GM21526 (cell line): Measurements from ENCODE around the gene BLCAP.
"Not testable (repeated sequence)": the region's sequence is repeated elsewhere in the genome, so short reads cannot be mapped to it uniquely, and the experiment has no call there.

Experiments used
- ATAC-seq: cut with Tn5 transposase; IDR thresholded peaks from one replicate; pipeline ENCODE4 v1.9.1; 2021; ENCODE audit warnings: moderate library complexity; ENCODE audit not compliant: unreplicated experiment, low FRiP score

BLCAP gene

DNA sequence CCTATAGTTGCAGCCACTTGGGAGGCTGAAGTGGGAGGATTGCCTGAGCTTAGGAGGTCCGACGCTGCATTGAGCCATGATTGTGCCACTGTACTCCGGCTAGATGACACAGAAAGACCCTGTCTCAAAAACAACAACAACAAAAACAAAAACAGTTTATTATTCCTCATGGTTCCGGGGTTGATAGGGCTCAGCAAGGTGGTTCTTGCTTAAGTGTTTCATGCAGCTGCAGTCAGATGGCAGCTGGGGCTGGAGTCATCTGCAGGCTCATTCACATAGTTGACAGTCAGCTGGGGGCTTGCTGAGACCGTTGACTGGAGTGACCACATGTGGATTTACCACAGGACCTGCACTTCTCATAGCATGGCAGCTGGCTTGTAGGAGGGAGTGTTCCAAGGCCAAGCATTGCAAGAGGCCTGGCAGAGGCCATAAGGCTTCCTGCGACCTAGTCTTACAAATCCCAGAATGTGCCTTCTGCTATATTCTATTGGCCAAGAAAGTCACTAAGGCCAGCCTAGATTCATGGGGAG, 35.5 kb downstream of the BLCAP start:
- no peak for ATAC-seq

DNA sequence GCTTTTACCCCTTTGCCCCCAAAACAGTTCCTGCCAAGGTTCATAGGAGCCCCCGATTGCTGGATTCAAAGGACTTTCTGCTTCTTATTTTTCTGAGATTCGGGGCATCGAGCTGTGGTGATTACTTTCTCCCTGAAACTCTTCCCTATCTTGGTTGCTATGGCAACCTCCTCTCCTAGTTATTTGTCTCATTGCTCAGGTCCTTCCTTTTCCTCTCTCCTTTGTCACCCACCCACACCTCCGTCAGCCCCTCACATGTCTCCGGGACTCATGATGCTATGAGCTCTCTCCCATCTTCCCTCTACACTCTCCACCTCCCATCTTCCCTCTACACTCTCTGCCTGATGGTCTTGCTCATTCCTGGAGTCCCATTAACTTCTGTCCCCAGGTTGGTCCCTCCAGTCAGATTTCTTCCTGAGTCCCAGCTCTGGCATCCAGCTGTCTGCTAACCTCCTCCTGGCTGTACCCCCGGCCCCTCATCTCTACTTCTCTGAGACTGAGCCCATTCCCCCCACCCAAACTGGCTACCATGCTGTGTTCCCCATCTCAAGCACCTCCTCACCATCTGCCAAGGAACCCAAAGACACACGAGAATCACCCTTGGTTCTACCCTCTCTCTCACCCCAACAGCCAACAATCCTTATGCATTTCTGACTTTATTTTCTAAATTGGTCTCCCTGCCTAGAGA, 36.9 kb downstream of the BLCAP start:
- ATAC-seq: no peak

DNA sequence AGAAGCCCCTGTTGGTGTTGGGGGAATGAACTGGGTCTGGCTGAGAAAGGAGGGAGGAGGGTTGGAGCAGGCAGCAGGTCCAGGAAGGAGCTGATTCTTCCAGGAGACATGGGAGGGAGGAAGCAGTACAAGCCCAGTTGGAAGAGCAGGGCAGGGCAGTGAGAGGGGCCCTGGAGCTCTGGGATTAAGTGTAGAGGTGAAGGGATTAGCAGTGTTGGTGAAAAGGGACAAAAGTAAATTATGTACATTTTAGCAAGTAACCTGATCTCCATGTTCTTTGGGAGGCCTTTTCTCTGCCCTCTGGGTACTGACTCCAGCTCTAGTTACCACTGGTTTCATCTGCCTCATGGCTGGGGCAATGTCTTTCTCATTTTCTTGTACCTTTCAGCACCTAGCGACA, 41.5 kb downstream of the BLCAP start:
- not testable (repeated sequence) for ATAC-seq

DNA sequence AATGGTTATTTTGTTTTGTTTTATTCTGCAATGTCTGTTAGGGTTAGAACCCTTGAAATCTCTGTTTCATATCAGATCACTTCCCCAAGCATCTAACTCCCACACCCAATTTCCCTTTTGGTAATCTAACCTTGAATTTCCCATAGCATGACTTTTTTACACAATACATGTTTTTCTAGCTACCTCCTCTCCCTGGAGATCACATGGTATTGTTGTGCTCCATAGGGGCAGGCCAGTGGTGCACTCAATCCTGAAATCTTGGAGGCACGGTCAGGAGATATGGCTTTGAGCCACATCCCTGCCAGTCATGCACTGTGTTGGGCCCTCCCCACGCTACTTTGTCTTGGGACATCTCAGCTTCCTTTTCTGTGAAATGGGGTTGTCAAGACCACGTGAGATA, 43.3 kb downstream of the BLCAP start:
- ATAC-seq: no peak

DNA sequence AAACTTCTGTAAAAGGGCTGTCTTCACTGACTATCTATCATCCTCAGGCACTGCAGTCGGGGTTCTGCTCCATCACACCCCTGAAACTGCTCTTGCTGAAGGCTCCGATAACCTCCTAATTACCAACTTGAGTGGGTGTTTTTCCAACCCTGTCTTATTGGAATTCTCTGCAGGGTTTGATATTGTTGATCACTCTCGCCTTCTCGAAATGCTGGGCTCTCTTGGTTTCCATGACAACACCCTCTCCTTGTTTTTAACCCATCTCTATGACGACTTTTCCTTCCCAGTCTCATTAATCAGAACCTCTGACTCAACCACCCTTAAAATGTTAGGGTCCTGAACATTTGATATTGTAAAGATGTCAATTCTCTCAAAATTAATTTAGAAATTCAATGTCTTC, 46.1 kb downstream of the BLCAP start:
- ATAC-seq: no peak

DNA sequence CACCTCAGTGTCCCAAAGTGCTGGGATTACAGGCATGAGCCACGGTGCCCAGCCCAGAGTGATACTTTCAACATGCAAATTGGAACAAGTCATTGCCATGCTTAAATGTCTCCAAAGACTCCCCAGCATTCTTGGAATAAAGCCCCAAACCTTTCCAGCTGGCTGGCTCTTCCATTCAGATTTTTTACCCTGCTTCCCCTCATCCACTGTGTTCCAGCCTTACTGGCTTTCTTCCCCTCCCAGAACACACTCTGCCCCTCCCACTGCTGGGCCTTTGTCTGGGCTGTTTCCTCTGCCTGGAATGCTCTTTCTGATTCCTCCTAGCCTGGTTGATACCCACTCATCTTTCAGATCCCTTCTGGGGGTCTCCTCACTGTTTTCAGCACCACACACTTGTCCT, 46.8 kb downstream of the BLCAP start:
- no peak for ATAC-seq

DNA sequence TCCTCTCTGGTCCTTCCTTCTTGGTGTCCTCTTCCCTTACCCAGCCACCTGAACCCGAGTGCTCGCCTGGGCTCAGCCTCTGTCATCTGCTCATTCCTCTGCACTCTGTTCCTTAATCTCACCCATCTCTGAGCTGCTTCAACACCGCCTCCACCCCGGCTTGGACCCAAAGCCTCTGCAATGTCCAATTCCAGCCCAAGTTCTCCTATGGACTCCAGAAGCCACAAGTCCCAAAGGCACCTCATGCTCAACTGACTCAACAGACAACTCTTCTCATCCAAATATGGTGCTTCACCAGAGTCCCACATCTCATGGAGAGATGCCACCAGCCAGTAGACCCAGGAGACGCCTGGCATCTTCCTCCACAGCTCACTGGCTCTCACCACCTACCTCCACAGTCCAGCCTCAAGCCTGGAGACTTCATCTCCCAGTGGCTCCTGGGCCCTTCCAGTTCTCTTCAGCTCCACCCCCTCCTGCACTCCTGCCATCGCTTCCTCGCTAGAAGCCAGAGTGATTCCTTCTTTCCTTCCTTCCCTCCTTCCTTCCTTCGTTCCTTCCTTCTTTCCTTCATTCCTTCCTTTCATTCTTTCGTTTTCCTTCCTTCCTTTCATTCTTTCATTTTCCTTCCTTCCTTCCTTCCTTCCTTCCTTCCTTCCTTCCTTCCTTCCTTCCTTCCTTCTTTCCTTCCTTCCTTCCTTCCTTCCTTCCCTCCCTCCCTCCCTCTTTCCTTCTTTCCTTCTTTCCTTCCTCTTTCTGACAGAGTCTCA, 47.6 kb downstream of the BLCAP start:
- no peak for ATAC-seq

DNA sequence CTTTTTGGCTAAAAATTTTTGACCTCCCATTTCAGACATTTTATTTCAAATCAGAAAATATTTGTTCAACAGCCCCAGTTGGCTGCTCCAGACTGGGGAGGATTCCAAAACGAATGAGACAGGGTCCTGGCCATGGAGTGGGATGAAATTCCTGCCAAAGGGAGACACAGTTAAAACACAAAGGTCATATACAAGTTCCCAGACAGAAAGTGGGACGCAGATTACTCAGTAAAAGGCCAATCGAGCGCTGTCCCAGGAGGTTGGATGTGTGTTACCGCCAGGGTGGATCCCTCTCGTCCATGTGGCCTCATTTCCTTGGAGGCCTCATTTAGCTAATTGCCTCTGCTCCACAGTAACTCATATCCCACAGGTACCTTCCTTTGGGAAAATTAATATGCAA, 48.4 kb downstream of the BLCAP start:
- ATAC-seq: no peak

DNA sequence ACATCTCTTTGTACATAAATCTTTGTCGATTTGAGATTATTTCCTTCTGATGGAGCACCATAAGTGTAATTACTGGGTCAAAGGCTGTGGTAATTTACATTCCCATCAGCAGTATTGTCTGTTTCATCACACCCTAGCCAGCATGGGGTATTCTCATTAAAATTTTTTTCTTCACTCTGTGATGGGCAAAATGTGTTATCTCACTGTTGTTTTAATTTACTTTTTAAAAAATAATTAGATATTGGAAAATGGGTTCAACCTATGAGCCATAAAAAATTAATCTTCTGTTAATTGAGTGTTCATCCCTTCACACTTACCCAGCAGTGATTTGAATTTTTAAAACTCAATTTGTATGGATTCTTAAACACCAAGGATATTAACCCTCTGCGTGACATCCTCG, 50.6 kb downstream of the BLCAP start:
- ATAC-seq: no peak

DNA sequence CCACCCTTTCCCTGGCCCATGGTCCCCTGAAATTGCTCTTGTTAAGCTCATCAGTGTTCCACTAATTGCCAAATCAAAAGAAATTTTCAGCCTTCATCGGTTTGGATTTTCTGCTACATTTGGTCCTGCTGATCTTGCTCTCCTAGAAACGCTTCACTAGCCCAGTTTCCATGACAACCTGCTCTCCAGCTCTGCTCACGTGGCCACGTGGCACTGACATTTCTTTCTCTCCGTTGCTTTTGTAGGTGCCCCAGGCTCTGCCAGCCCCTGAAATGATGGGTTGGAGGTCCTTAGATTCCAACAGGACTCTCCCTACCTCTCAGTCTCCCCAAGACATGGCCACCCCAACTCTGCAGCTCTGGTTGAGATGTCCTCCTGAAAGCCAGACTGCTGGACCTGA, 52.4 kb downstream of the BLCAP start:
- no peak for ATAC-seq

DNA sequence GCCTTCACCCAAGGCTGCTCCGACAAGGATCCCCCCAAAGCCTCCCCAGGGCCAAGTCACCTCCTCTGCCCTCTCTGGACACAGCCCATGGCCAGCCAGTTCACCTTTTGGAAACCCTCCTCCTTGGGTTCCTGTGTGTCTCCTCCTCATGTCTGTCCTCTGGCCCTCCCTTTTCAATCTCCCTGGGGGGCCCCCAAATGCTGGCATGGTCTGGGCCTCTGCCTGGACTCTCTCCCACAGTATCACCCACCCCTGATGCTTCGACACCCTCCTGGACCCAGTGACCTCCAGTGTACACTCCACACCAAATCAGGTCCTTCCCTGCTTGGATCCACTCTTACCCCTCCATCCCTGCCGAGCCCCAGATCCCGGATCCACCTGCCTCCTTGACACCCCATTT, 53.3 kb downstream of the BLCAP start:
- ATAC-seq: no peak

DNA sequence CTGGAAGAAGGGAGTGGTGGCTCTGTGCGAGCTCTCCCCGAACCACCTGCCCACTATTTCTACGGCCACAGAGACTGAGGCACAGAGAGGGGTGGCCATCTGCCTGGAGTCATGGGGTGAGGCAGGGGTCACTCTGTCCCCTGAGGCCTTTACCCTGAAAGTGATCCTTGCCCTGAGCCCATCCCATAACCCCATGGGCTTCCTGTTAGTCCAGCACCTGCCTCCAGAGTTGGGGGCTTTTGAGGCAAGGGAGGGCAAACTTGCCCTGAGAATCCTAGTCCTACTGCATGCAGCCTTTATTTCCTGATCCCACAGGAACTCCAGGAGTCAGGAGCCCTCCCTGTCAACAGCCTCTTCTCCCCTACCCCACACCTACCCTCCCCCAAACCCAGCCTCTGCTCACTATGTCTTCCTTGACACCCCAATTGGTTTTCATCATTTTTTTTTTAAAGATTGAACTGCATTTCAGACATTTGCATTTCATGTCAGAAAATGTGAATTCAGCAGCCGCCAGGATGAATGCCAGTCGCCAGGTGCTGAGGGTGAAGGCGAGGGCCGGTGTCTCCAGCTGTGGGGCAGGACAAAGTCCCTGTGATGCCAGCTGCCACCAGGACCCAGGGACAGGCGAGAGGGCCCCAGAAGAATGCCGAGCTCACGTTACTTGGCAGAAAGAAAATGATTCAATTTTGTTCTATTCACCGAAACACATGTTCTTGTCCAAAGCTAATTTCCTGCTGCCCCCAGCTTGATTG, 54.3 kb downstream of the BLCAP start:
- no peak for ATAC-seq

DNA sequence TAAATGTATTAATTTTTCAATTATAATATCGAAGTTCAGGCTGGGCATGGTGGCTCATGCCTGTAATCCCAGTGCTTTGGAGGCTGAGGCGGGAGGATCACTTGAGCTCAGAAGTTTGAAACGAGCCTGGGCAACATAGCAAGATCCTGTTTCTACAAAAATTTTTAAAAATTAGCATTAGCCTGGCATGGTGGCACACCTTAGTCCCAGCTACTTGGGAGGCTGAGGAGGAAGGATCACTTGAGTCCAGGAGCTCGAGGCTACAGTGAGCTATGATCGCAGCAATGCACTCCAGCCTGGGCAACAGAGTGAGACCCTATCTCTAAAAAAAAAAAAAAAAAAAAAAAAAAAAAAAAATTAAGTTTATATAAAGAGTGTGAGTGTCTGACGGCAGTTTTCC, 55.2 kb downstream of the BLCAP start:
- not testable (repeated sequence) for ATAC-seq

DNA sequence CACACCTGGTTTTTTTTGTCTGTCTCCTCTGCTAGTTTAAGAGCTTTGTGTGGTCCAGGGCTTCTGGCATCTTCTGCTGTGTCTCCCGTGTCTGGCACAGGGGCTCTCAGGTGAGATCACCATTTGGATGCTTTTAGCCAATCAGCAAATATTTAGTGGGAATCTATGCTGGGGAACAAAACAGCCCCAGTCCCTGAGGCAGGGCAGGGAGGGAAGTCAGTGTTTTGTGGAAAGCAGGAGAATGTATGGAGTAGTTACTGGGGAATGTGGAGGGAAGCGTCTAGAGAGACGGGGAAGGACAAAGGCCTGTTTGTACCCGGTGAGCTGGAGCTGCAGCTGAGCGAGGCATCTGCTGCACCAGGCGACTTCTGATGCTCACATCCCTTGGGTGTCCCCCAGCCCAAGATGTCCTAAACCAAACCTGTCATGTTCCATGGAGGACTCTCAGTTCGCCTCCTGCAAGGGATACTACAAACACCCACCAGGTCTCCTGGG, 55.9 kb downstream of the BLCAP start:
- no peak for ATAC-seq

DNA sequence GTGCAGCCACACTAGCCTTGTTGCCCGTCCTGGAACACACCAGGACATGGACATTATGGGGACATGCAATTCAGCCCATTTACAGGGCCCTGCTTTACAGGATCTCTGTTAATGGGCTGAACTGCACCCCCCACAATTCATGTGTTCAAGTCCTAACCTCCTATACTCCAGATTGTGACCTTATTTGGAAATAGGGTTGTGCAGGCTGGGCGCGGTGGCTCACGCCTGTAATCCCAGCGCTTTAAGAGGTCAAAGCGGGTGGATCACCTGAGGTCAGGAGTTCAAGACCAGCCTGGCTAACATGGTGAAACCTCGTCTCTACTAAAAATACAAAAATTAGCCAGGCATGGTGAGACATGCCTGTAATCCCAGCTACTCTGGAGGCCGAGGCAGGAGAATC, 57.5 kb downstream of the BLCAP start:
- ATAC-seq: not testable (repeated sequence)

DNA sequence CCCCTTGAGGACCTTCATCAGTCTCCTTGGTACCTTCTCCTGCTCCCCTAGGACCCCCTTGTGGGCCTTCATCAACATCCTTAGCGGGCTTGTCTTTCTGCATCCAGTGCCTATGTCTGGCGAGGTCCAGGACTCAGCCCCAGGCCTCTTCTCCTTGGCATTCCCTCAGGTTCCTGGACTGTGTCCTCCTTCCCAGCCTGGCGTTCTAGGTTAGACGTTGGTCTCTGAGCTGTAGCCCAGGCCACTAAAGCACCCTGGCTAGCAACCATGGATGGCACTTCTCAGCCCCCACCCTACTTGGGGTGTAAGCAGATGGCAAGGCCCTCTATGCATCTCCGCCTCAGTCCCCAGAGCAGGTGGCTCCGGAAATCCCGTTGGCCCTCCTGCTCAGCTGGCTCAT, 58.1 kb downstream of the BLCAP start:
- no peak for ATAC-seq

DNA sequence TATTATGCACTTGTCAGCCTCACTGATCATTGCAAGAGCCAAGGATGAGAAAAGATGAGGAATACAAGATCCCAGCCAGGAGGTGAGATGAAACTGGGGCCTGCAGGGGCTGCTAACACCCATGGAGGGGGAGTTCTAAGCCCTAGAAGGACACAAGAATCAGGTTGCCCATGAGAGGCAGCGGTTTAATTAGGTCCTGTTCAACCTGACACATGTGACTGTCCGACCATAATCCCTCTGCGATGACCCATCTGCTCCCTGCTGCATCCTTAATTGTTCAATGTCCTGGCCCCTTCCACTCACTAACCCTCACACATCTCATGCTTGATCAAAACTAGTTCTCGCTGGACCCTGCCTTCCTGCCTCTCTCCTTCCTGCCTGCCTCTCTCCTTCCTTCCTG, 58.8 kb downstream of the BLCAP start:
- ATAC-seq: no peak
